PC-9 (cell line): ENCODE data around the gene TRIM43B.
"Not testable (repeated sequence)": the region's sequence is repeated elsewhere in the genome, so short reads cannot be mapped to it uniquely, and the experiment has no call there.

Experiments used
- CTCF ChIP-seq: fragments of 200-600 bp; sonication (generic); conservative IDR thresholded peaks from 2 replicates; pipeline ENCODE4 v1.6.1; 2017; ENCODE audit warnings: mixed run types, antibody characterized with exemption, mild to moderate bottlenecking, moderate library complexity
- EZH2 ChIP-seq: fragments of 200-600 bp; sonication (generic); IDR thresholded peaks from 2 replicates; pipeline ENCODE4 v1.8.0; 2017; ENCODE audit warnings: antibody characterized with exemption, low read depth

GRCh38 chr2:95467984-95468383 is 16.6 kb downstream of the TRIM43B start:
- not testable (repeated sequence) for TF ChIP-seq CTCF, EZH2
